Rectal smooth muscle tissue (tissue), 1 donor: Measurements from ENCODE around the gene MIA2.

Source experiments
- H3K27ac ChIP-seq: one replicate; pipeline ENCODE4 v1.7.0; 2013; ENCODE audit warnings: low read depth, low read length, inconsistent platforms
- H3K27me3 ChIP-seq: one replicate; pipeline ENCODE4 v1.7.0; 2013; ENCODE audit warnings: low read length; ENCODE audit not compliant: control insufficient read depth, insufficient read depth
- H3K36me3 ChIP-seq: one replicate; pipeline ENCODE4 v1.7.0; 2013; ENCODE audit warnings: low read length; ENCODE audit not compliant: control insufficient read depth, insufficient read depth
- H3K4me1 ChIP-seq: one replicate; pipeline ENCODE4 v1.7.0; 2013; ENCODE audit warnings: low read length; ENCODE audit not compliant: control insufficient read depth, insufficient read depth
- H3K4me3 ChIP-seq: one replicate; pipeline ENCODE4 v1.7.0; 2013; ENCODE audit warnings: low read length
- H3K9ac ChIP-seq: one replicate; pipeline ENCODE4 v1.7.0; 2013; ENCODE audit warnings: low read length

MIA2 gene

DNA sequence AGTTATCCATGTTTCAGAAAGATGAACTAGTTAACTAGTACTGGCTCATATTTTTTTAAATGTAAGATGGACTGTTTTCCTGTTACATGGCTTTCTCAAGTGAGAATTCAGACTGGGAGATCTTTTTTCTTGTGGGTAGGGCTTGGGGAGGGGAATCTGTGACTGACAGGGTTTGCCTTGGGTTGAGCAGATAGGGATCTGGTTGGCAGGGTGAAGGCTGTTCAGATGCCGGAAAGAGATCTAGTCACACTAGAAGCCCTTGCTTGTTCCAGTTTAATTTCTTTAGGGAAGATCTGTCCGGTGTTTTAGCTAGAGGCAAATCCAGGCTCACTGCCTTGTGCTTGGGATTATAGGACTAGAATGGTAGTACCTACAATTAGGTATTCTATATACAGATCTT, 135.3 kb downstream of the MIA2 start:
- Histone ChIP-seq H3K36me3 (peaks cover 3% of the 10 kb centered on the region), H3K4me3 (no peak overlapping the region), H3K27me3 (no peaks in the 10 kb centered on the region), H3K9ac (no peak overlapping the region), H3K4me1 (no peaks in the 10 kb centered on the region), H3K27ac (no peak overlapping the region)

DNA sequence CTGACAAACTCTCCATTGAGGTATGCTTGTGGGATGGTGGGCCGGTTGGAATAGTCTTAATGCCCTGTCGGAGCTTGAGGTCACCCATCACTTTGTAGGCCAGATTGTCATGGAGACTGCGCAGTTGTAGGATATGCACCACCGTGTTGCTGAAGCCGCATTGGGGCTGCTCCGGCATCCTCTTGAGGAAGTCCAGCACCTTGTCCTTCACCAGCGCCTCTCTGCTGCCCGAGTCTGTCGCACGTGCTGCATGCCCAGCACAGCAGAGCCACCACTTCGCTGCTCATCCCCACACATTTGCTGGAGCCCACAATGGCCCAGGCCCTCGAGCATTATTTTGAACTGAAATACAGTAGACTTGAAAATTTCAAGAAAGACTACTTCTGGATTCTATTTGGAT, 136.7 kb downstream of the MIA2 start:
- H3K9ac ChIP-seq, result no peak overlapping the region
- H3K27me3 ChIP-seq, result no peaks in the 10 kb centered on the region
- no peaks in the 10 kb centered on the region for H3K4me1 ChIP-seq
- H3K36me3 ChIP-seq, result peaks cover 3% of the 10 kb centered on the region
- no peak overlapping the region for H3K4me3 ChIP-seq
- H3K27ac ChIP-seq, result no peak overlapping the region

DNA sequence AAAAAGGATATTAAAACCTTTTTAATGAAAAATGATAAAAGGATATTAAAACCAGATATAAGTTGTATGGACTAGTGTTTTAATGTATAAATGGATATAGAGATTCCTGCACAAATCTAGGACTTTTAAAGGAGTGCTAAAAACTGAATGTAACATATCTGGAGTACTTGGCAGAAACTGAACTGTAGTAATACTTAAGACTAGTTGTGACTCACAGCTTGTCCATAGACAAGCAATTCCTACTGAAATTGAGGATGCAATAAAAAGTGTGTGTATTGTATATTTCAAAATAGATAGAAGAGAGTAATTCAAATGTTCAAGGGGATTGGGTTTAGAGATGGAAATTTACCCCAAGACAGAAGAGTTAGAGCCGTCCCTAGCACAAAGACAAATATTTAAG, 138.9 kb downstream of the MIA2 start:
- Histone ChIP-seq H3K27ac (no peak overlapping the region), H3K4me1 (no peaks in the 10 kb centered on the region), H3K27me3 (no peaks in the 10 kb centered on the region), H3K9ac (no peak overlapping the region), H3K4me3 (no peak overlapping the region), H3K36me3 (peaks cover 3% of the 10 kb centered on the region)

DNA sequence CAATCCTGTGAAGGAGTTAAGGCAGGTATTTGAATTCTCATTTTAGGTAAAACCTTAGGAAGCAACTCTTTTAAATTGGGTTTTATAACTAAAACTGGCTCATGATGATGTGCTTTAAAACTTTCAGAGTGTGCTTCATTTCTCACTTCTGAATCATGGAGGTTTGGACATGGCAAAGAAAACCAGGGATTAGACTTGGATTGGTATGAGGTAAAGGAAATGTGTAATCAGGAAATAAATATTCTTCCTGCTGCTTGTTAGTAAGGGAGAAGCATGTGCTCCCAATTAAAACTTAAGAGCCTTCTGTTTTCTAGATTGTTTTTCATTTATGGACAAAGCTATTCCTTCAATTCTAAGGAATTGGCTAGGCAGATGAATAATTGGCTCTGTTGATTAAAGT, 141.1 kb downstream of the MIA2 start:
- H3K4me3 ChIP-seq, result no peak overlapping the region
- H3K27me3 ChIP-seq, result no peaks in the 10 kb centered on the region
- peaks cover 3% of the 10 kb centered on the region for H3K36me3 ChIP-seq
- no peak overlapping the region for H3K9ac ChIP-seq
- H3K27ac ChIP-seq, result no peak overlapping the region
- no peaks in the 10 kb centered on the region for H3K4me1 ChIP-seq

DNA sequence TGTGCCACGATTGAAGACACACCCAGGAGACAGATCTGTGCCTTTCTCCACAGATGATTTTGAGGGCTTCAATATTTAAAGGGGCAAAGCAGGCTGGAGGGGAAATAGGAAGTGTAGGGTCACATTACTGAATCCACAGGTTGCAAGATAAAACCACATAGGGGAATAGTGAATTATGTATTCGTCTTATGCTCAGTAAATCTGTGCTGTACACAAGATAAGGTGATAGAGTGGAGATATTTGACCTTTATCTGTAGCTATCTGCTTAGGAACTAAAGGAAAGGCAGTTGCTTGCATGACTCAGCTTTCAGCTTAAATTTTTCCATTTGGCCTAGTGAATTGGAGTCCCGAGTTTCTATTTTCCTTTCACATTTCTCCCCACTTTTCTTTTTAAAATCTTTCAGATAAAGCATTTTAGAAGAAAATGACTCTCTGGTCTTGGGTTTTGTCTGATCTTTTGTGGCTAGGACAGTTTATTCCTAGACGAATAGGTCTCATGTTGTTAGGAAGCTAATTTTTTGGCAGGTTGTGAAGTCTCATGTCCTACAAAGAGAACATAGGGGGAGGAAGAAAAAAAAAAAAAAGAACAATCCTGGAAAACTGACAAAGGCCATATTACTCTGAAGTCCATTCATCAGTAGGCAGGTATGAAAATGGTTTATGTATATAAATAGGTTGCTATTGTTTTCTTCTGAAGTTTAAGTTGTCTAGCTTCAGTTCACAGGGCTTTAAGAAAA, 143.1 kb downstream of the MIA2 start:
- no peaks in the 10 kb centered on the region for H3K27me3 ChIP-seq
- no peaks in the 10 kb centered on the region for H3K36me3 ChIP-seq
- peak overlapping the region; percentile 55 for H3K27ac ChIP-seq
- no peaks in the 10 kb centered on the region for H3K4me1 ChIP-seq
- H3K4me3 ChIP-seq, result no peak overlapping the region
- no peak overlapping the region for H3K9ac ChIP-seq

DNA sequence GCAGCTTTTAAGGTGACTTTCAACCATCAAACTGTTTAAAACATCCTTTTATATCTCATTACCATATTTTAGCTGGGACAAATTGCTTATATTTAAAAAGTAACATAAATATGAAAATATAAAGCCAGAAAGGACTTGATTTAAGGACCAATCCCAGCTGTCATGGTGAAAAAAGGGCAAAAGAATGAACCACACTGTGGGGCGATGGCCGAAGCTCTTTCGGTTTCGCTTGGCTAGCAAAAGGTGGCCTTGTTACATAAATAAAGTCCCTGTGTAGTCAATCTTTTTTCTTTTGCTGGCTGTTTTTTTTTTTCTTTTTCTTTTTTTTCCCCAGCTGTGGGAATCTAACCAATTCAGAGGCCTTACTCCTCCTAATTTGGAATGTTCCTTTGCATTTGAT, 147.7 kb downstream of the MIA2 start:
- H3K36me3 ChIP-seq, result no peaks in the 10 kb centered on the region
- H3K27ac ChIP-seq, result no peak overlapping the region
- H3K27me3 ChIP-seq, result no peaks in the 10 kb centered on the region
- no peak overlapping the region for H3K9ac ChIP-seq
- no peaks in the 10 kb centered on the region for H3K4me1 ChIP-seq
- no peak overlapping the region for H3K4me3 ChIP-seq

DNA sequence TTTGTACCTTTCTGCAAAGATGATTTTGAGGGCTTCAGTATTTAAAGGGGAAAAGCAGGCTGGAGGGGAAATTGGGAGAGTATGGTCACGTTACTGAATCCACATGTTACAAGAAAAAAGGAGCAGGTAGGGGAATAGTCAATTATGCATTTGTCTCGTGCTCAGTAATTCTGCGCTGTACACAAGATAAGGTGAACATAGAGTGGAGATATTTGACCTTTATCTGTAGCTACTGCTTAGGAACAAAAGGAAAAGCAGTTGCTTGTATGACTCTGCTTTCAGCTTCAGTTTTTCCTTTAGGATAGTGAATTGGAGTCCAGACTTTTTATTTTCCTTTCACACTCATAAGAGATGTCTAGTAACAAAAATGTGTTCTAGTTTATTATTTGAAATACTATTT, 148.7 kb downstream of the MIA2 start:
- H3K27me3 ChIP-seq, result no peaks in the 10 kb centered on the region
- no peaks in the 10 kb centered on the region for H3K36me3 ChIP-seq
- no peak overlapping the region for H3K27ac ChIP-seq
- no peak overlapping the region for H3K9ac ChIP-seq
- no peaks in the 10 kb centered on the region for H3K4me1 ChIP-seq
- no peak overlapping the region for H3K4me3 ChIP-seq

DNA sequence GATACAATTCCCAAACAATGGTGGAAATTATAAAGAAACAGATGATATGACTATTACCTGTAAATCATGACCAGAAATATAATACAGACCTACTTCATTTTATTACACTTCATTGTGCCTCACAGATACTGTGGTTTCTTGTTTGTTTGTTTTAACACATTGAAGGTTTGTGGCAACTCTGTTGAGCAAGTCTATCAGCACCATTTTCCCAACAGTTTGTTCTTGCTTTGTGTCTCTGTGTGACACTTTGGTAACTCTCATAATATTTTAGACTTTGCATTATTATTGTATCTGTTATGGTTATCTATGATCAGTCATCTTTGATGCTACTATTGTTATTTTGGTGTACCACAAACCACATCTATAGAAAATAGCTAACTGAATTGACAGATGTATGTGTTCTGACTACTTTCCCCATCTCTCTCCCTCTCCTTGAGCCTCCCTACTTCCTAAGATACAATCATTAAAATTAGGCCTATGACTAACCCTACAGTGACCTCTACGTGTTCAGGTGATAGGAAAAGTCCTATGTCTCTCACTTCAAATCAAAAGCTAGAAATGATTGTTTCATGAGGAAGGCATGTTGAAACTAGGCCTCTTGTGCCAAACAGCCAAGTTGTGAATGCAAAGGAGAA, 149.4 kb downstream of the MIA2 start:
- no peak overlapping the region for H3K27ac ChIP-seq
- H3K36me3 ChIP-seq, result no peaks in the 10 kb centered on the region
- H3K4me3 ChIP-seq, result no peak overlapping the region
- H3K4me1 ChIP-seq, result no peaks in the 10 kb centered on the region
- H3K27me3 ChIP-seq, result no peaks in the 10 kb centered on the region
- no peak overlapping the region for H3K9ac ChIP-seq

DNA sequence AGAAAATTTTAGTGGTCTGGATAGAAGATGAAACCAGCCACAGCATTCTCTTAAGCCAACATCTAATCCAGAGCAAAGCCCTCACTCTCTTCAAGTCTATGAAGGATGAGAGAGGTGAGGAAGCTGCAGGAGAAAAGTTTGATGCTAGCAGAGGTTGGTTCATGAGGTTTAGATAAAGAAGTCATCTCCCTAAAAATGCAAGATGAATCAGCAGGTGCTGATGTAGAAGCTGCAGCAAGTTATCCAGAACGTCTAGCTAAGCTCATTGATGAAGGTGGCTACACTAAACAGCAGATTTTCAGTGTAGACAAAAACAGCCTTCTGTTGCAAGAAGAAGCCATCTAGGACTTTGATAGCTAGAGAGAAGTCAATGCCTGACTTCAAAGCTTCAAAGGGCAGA, 150.0 kb downstream of the MIA2 start:
- H3K27me3 ChIP-seq, result no peaks in the 10 kb centered on the region
- H3K27ac ChIP-seq, result no peak overlapping the region
- H3K36me3 ChIP-seq, result no peaks in the 10 kb centered on the region
- H3K9ac ChIP-seq, result no peak overlapping the region
- H3K4me3 ChIP-seq, result no peak overlapping the region
- H3K4me1 ChIP-seq, result no peaks in the 10 kb centered on the region

DNA sequence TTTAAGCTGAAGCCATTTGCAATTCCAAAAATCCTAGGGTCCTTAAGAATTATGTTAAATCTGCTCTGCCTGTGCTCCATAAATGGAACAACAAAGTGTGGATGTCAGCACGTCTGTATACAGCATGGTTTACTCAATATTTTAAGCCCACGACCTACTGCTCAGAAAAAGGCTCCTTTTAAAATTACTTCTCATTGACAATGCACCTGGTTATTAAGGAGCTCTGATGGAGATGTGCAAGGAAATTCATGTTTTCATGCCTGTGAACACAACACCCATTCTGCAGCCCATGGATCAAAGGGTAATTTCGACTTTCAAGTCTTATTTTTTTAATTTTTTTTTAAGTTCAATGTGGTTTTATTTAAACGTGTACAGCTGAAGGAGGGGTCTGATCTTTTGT, 150.5 kb downstream of the MIA2 start:
- Histone ChIP-seq H3K36me3 (no peaks in the 10 kb centered on the region), H3K27ac (no peak overlapping the region), H3K4me1 (no peaks in the 10 kb centered on the region), H3K27me3 (no peaks in the 10 kb centered on the region), H3K4me3 (no peak overlapping the region), H3K9ac (no peak overlapping the region)

DNA sequence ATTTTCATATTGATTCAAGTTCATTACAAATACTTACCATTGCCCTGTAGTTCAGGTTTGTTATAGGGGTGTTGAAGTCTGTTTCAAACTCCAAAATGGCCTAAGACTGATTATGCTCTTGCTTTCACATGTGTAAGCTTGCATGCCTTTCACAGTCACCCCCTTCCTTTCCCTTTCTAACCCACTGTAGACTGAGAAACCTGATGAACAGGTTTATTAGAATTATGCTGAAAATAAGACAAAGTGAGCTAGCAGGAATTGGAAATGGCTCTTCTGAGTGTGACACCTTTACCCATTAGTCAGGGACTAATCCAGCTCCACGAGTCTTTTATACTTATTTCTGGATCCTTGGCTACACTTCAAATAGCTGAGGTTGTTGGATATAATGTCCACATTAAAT, 159.6 kb downstream of the MIA2 start:
- H3K27me3 ChIP-seq, result no peaks in the 10 kb centered on the region
- no peak overlapping the region for H3K9ac ChIP-seq
- H3K4me1 ChIP-seq, result no peaks in the 10 kb centered on the region
- no peaks in the 10 kb centered on the region for H3K36me3 ChIP-seq
- no peak overlapping the region for H3K27ac ChIP-seq
- H3K4me3 ChIP-seq, result no peak overlapping the region

DNA sequence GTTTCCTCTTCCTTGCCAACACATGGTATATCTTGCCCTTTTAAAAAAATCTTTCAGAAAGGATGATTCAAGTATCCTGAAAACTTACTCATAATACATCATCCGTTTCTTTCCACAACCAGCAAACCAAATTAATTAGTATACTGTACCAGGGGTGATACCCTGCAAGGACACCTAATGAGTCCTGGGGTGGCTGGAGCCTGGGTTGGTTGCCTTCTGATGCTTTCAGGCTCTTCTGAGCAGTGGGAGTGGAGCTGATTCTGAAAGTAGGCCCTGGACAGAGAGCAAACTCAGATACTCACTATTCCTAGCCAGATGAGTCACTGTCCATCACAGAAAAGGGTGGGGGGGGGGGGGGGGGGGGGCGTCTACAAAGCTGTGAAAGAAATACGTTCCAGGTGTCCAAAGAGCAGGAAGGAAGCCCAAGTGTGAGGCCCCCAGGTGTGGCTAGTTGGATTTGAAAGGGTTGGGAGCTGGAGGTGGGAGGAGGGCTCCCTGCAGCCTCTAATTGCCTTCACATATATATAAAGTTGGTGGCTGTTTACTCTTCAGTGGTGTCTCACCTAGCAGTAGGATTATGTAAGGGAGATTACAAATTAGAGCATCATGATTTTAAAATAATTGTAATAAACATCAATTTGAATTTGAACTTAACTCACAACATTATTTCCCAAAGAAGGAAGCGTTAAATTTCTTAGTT, 162.0 kb downstream of the MIA2 start:
- peaks cover 6% of the 10 kb centered on the region for H3K36me3 ChIP-seq
- no peaks in the 10 kb centered on the region for H3K4me1 ChIP-seq

DNA sequence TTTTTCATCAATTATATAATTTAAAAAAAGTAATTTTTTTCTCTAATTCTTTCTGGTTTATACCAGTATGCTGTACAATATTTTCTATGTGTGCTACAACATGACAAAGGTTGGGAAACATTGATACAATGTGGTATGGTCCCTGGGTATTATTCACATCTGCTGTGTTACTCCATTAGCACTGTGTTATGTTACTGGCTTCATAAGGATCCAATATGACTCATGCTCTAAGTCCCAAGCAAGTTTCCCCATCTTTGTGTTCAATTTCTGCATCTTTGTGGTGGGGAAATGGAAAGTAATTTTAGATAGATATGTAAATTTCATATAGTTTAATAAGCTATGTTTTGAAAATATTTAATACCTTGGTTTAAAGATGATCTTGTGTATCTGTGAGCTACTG, 162.7 kb downstream of the MIA2 start:
- H3K36me3 ChIP-seq, result peaks cover 8% of the 10 kb centered on the region
- no peaks in the 10 kb centered on the region for H3K27me3 ChIP-seq
- H3K4me1 ChIP-seq, result no peaks in the 10 kb centered on the region
- no peak overlapping the region for H3K4me3 ChIP-seq
- H3K27ac ChIP-seq, result no peak overlapping the region
- no peak overlapping the region for H3K9ac ChIP-seq

More for the DNA sequence above, 162.0 kb downstream of the MIA2 start:
- H3K27me3 ChIP-seq, result no peaks in the 10 kb centered on the region
- H3K9ac ChIP-seq, result no peak overlapping the region
- no peak overlapping the region for H3K4me3 ChIP-seq
- H3K27ac ChIP-seq, result no peak overlapping the region
